H1 (cell line): ENCODE measurements around the gene C4B. TPM values are rescaled to one million over a fixed set of nuclear protein-coding genes. Genes with fewer than 3 reads are reported as not detected.
"Not testable (repeated sequence)": the region's sequence is repeated elsewhere in the genome, so short reads cannot be mapped to it uniquely, and the experiment has no call there.

Experiments
- CTCF ChIA-PET: fragments of 300-600 bp; sonication (Branson Sonifier 250); formaldehyde crosslinking; loops from one replicate; lab custom pipeline; 2021; ENCODE audit not compliant: partially characterized antibody; lab: Charles Lee
- POLR2A ChIA-PET: fragments of 300-600 bp; sonication (Branson Sonifier 250); formaldehyde crosslinking; loops from one replicate; lab custom pipeline; 2021; ENCODE audit warnings: inconsistent platforms; ENCODE audit not compliant: partially characterized antibody; lab: Charles Lee
- DNase-seq, 2 experiments: peaks; one replicate each; pipeline versions ENCODE4 v3.0.0 to v3.0.0-alpha.2; 2010 to 2022; ENCODE audit warnings: low spot score in 2 of 2, low read depth in 1 of 2, mixed read lengths in 1 of 2
- FAIRE-seq: peaks from 2 replicates; lab custom pipeline; 2011; peaks lifted over from hg19 to GRCh38; lab: Jason Lieb, UNC
- H2AFZ ChIP-seq: 2 replicates; pipeline ENCODE4 v1.8.1; 2012; ENCODE audit warnings: low read length, inconsistent platforms
- H2AK5ac ChIP-seq: 2 replicates; pipeline ENCODE4 v1.6.1; 2013; ENCODE audit warnings: low read depth, low read length
- H2BK120ac ChIP-seq: replicated peaks from 2 replicates; pipeline ENCODE3; 2013; ENCODE audit warnings: low read depth, low read length, inconsistent platforms
- H2BK12ac ChIP-seq: 2 replicates; pipeline ENCODE4 v1.6.1; 2013; ENCODE audit warnings: low read depth, low read length
- H2BK15ac ChIP-seq: 2 replicates; pipeline ENCODE4 v1.6.1; 2013; ENCODE audit warnings: low read length
- H2BK20ac ChIP-seq: 2 replicates; pipeline ENCODE4 v1.6.1; 2013; ENCODE audit warnings: low read length
- H2BK5ac ChIP-seq: 2 replicates; pipeline ENCODE4 v1.6.1; 2013; ENCODE audit warnings: low read depth, low read length
- H3K14ac ChIP-seq: 2 replicates; pipeline ENCODE4 v1.6.1; 2013; ENCODE audit warnings: inconsistent platforms; ENCODE audit not compliant: insufficient read length
- H3K18ac ChIP-seq: 2 replicates; pipeline ENCODE4 v1.6.1; 2013; ENCODE audit warnings: low read length; ENCODE audit errors: extremely low read depth
- H3K23ac ChIP-seq: 2 replicates; pipeline ENCODE4 v1.6.1; 2013; ENCODE audit warnings: inconsistent platforms; ENCODE audit not compliant: insufficient read length
- H3K23me2 ChIP-seq: 2 replicates; pipeline ENCODE4 v1.6.1; 2013; ENCODE audit warnings: low read depth, low read length
- H3K27ac ChIP-seq: 2 replicates; pipeline ENCODE4 v1.6.1; 2011; ENCODE audit warnings: low read depth, low read length, inconsistent platforms
- H3K27me3 ChIP-seq, 4 experiments: replicated peaks in 1 of 4; 1 replicate in 1 of 4; 2 replicates in 3 of 4; pipeline versions ENCODE4 v1.6.1 to v1.8.1; 2011 to 2013; ENCODE audit warnings: low read length in 3 of 4, mild to moderate bottlenecking in 3 of 4, inconsistent platforms in 2 of 4, mixed read lengths in 2 of 4, moderate library complexity in 1 of 4; ENCODE audit not compliant: control insufficient read depth in 3 of 4, insufficient read depth in 3 of 4; ENCODE audit errors: extremely low read depth in 1 of 4
- H3K36me3 ChIP-seq, 4 experiments: 2 replicates each; pipeline versions ENCODE4 v1.6.1 to v1.8.1; 2011 to 2013; ENCODE audit warnings: mild to moderate bottlenecking in 4 of 4, low read length in 3 of 4, moderate library complexity in 2 of 4, control low read depth in 1 of 4, inconsistent platforms in 1 of 4; ENCODE audit not compliant: insufficient read depth in 4 of 4, control insufficient read depth in 2 of 4
- H3K4ac ChIP-seq: replicated peaks from 2 replicates; pipeline ENCODE3; 2013; ENCODE audit warnings: low read length, low read depth, mixed read lengths, inconsistent platforms; ENCODE audit not compliant: insufficient read length
- H3K4me1 ChIP-seq, 4 experiments: replicated peaks in 1 of 4; 1 replicate in 1 of 4; 2 replicates in 3 of 4; pipeline versions ENCODE4 v1.6.1 to v1.8.1; 2011 to 2013; ENCODE audit warnings: low read length in 3 of 4, inconsistent platforms in 2 of 4, mixed read lengths in 1 of 4; ENCODE audit not compliant: insufficient read depth in 4 of 4, control insufficient read depth in 3 of 4
- H3K4me2 ChIP-seq, 2 experiments: 2 replicates each; pipeline versions ENCODE4 v1.6.1 to v1.8.1; 2011 to 2013; ENCODE audit warnings: low read depth in 2 of 2, low read length in 2 of 2, control low read depth in 1 of 2, inconsistent platforms in 1 of 2, mild to moderate bottlenecking in 1 of 2; ENCODE audit not compliant: insufficient read depth in 1 of 2
- H3K4me3 ChIP-seq, 4 experiments: fragments of 200-600, 300-600 bp in 1 of 4; sonication (generic), shearing (Covaris generic), sonication (Bioruptor Twin) in 1 of 4; 2 replicates each; pipeline versions ENCODE4 v1.5.1 to v1.8.1; 2011 to 2016; ENCODE audit warnings: low read length in 4 of 4, low read depth in 3 of 4, control low read depth in 2 of 4, inconsistent platforms in 2 of 4, mild to moderate bottlenecking in 2 of 4, mixed read lengths in 1 of 4, moderate library complexity in 1 of 4; ENCODE audit not compliant: insufficient read depth in 2 of 4; ENCODE audit errors: extremely low read depth in 1 of 4
- H3K56ac ChIP-seq: replicated peaks from 2 replicates; pipeline ENCODE3; 2013; ENCODE audit warnings: low read depth, mild to moderate bottlenecking, mixed read lengths, low read length, inconsistent platforms; ENCODE audit not compliant: insufficient read length
- H3K79me1 ChIP-seq: 2 replicates; pipeline ENCODE4 v1.6.1; 2013; ENCODE audit warnings: low read depth, low read length, control low read depth
- H3K79me2 ChIP-seq, 2 experiments: 2 replicates each; pipeline versions ENCODE4 v1.6.1 to v1.8.1; 2012 to 2013; ENCODE audit warnings: low read length in 2 of 2, mild to moderate bottlenecking in 2 of 2, inconsistent platforms in 1 of 2; ENCODE audit not compliant: insufficient read depth in 2 of 2, control insufficient read depth in 1 of 2
- H3K9ac ChIP-seq, 4 experiments: replicated peaks in 1 of 4; 1 replicate in 1 of 4; 2 replicates in 3 of 4; pipeline versions ENCODE4 v1.6.1 to v1.8.1; 2011 to 2013; ENCODE audit warnings: low read depth in 3 of 4, low read length in 3 of 4, control low read depth in 2 of 4, mild to moderate bottlenecking in 2 of 4, moderate library complexity in 2 of 4, inconsistent platforms in 1 of 4; ENCODE audit errors: extremely low read depth in 1 of 4
- H3K9me3 ChIP-seq, 2 experiments: 2 replicates each; pipeline versions ENCODE4 v1.6.1 to v1.8.1; 2012 to 2013; ENCODE audit warnings: mild to moderate bottlenecking in 2 of 2, moderate library complexity in 2 of 2, control low read depth in 1 of 2, inconsistent platforms in 1 of 2, low read depth in 1 of 2, low read length in 1 of 2, mixed read lengths in 1 of 2; ENCODE audit not compliant: insufficient read depth in 2 of 2
- H4K20me1 ChIP-seq, 2 experiments: replicated peaks in 1 of 2; 2 replicates each; pipeline versions ENCODE3 to v1.8.1; 2011 to 2013; ENCODE audit warnings: inconsistent platforms in 2 of 2, low read length in 2 of 2, mild to moderate bottlenecking in 1 of 2; ENCODE audit not compliant: insufficient read depth in 2 of 2, control insufficient read depth in 1 of 2
- H4K5ac ChIP-seq: 2 replicates; pipeline ENCODE4 v1.6.1; 2013; ENCODE audit warnings: low read length, low read depth, mixed read lengths, inconsistent platforms; ENCODE audit not compliant: insufficient read length
- H4K8ac ChIP-seq: 2 replicates; pipeline ENCODE4 v1.8.0; 2013; ENCODE audit warnings: mild to moderate bottlenecking, moderate library complexity, low read length, inconsistent platforms; ENCODE audit not compliant: insufficient read depth; ENCODE audit errors: extremely low read depth
- H4K91ac ChIP-seq: replicated peaks from 2 replicates; pipeline ENCODE3; 2013; ENCODE audit warnings: low read length, mixed read lengths, inconsistent platforms; ENCODE audit not compliant: insufficient read length
- WGBS, 2 experiments: shearing (Covaris generic) in 1 of 2; methylation state at CpG; one replicate each; pipeline versions ENCODE4 v1.1.6 to v1.1.7; 2013 to 2015; ENCODE audit warnings: low lambda C conversion rate in 2 of 2, mixed read lengths in 2 of 2, inconsistent platforms in 1 of 2, low coverage in 1 of 2, missing lambda C conversion rate in 1 of 2; ENCODE audit not compliant: insufficient replicate concordance in 2 of 2, insufficient coverage in 1 of 2, insufficient read length in 1 of 2; ENCODE audit errors: extremely low coverage in 1 of 2, missing lambda C conversion rate in 1 of 2; 5-methylcytosine and 5-hydroxymethylcytosine counted together
- polyA plus RNA-seq, 7 experiments: library from polyadenylated mRNA; depleted of rRNA in 3 of 7; stranded (reverse) in 5 of 7; unstranded in 2 of 7; fragments of >200 nt in 5 of 7; fragments of 200-250 nt in 2 of 7; gene quantifications; 1 replicate in 5 of 7; 2 replicates in 1 of 7; 4 replicates in 1 of 7; pipeline versions ENCODE4 v1.2.1 to v1.2.3, GENCODE V29; 2011 to 2013; ENCODE audit warnings: missing spikeins in 2 of 7, mixed read lengths in 2 of 7
- total RNA-seq: library from RNA; stranded (reverse); fragmentation: NEBNext Ultra II Directional; extraction: Animal tissue kit (Norgen Biotek cat#: 25700); gene quantifications from 2 replicates; pipeline ENCODE4 v1.2.1, GENCODE V29; 2021

C4B gene
- total and polyA plus RNA-seq, 2 of the 8 experiments (the other 6 are each of a cell fraction or from before 2014, with no cell fraction given): 0.74 to 3.5 TPM

- H3K4me2 ChIP-seq, H4K20me1 ChIP-seq, H3K79me1 ChIP-seq, DNase-seq, CTCF ChIA-PET, H4K8ac ChIP-seq, POLR2A ChIA-PET, H3K79me2 ChIP-seq, H3K23ac ChIP-seq, H2BK5ac ChIP-seq, H2BK120ac ChIP-seq, H3K27ac ChIP-seq, H2AFZ ChIP-seq, H3K4ac ChIP-seq, H2BK15ac ChIP-seq, H2BK12ac ChIP-seq, H2AK5ac ChIP-seq, H4K91ac ChIP-seq, H3K36me3 ChIP-seq, H3K9ac ChIP-seq, H2BK20ac ChIP-seq, FAIRE-seq, H3K9me3 ChIP-seq, H4K5ac ChIP-seq, H3K23me2 ChIP-seq, H3K4me3 ChIP-seq, H3K14ac ChIP-seq, H3K18ac ChIP-seq, H3K4me1 ChIP-seq, H3K27me3 ChIP-seq, H3K56ac ChIP-seq: not testable (repeated sequence)
- 96% methylated on average over 4 of the region's 13 CpGs; no CpG with 5 or more reads in 1 of the 2 experiments for WGBS, 2 experiments
These were observed 9.6 kb upstream of the C4B start for GRCh38 chr6:32004864-32005537.

- H3K4me3 ChIP-seq, H4K8ac ChIP-seq, H4K5ac ChIP-seq, H3K4me1 ChIP-seq, H2AK5ac ChIP-seq, H3K36me3 ChIP-seq, H2BK120ac ChIP-seq, H3K9ac ChIP-seq, H3K27me3 ChIP-seq, CTCF ChIA-PET, H3K4me2 ChIP-seq, H2BK20ac ChIP-seq, H2BK12ac ChIP-seq, H3K79me2 ChIP-seq, H3K9me3 ChIP-seq, H3K18ac ChIP-seq, H3K56ac ChIP-seq, H3K27ac ChIP-seq, H3K23ac ChIP-seq, H3K79me1 ChIP-seq, H2BK15ac ChIP-seq, H3K23me2 ChIP-seq, POLR2A ChIA-PET, H3K14ac ChIP-seq, H2BK5ac ChIP-seq, FAIRE-seq, H2AFZ ChIP-seq, H4K91ac ChIP-seq, H4K20me1 ChIP-seq, H3K4ac ChIP-seq: not testable (repeated sequence)
- peak in 1 of 2 experiments; percentile 22 for DNase-seq
- WGBS, 2 experiments: no CpG with 5 or more reads among the region's 9 CpGs
These were observed 9.1 kb upstream of the C4B start for GRCh38 chr6:32005538-32005880.
